Neutrophil (primary cell): ENCODE measurements around the gene OTUB1.

Source experiments
- H3K27ac ChIP-seq: fragments of 200-600 bp; sonication (generic); 2 replicates; pipeline ENCODE4 v1.5.1; 2016; ENCODE audit warnings: mild to moderate bottlenecking, moderate library complexity
- H3K27me3 ChIP-seq: fragments of 200-600 bp; sonication (generic); 2 replicates; pipeline ENCODE4 v1.6.0; 2016; ENCODE audit warnings: mild to moderate bottlenecking
- H3K36me3 ChIP-seq: fragments of 200-600 bp; sonication (generic); 2 replicates; pipeline ENCODE4 v1.5.1; 2017
- H3K4me1 ChIP-seq, 2 experiments: fragments of 200-600 bp in 1 of 2; sonication (generic) in 1 of 2; 1 replicate in 1 of 2; 2 replicates in 1 of 2; pipeline versions ENCODE4 v1.5.1 to v1.6.1; 2013 to 2016; ENCODE audit warnings: low read depth in 1 of 2, low read length in 1 of 2, mild to moderate bottlenecking in 1 of 2, moderate library complexity in 1 of 2; ENCODE audit not compliant: control insufficient read depth in 1 of 2, insufficient read depth in 1 of 2
- H3K4me3 ChIP-seq, 2 experiments: fragments of 200-600 bp in 1 of 2; sonication (generic) in 1 of 2; 1 replicate in 1 of 2; 2 replicates in 1 of 2; pipeline ENCODE4 v1.5.1; 2013 to 2016; ENCODE audit warnings: low read depth in 1 of 2, low read length in 1 of 2, mild to moderate bottlenecking in 1 of 2, moderate library complexity in 1 of 2
- H3K9me3 ChIP-seq: fragments of 200-600 bp; sonication (generic); 2 replicates; pipeline ENCODE4 v1.5.1; 2016
- TF ChIP-seq, protein P1 (sequence below): fragments of 200-600 bp; sonication (generic); IDR thresholded peaks from 2 replicates; pipeline ENCODE4 v1.5.1; 2016; ENCODE audit warnings: antibody characterized with exemption

The OTUB1 gene

DNA sequence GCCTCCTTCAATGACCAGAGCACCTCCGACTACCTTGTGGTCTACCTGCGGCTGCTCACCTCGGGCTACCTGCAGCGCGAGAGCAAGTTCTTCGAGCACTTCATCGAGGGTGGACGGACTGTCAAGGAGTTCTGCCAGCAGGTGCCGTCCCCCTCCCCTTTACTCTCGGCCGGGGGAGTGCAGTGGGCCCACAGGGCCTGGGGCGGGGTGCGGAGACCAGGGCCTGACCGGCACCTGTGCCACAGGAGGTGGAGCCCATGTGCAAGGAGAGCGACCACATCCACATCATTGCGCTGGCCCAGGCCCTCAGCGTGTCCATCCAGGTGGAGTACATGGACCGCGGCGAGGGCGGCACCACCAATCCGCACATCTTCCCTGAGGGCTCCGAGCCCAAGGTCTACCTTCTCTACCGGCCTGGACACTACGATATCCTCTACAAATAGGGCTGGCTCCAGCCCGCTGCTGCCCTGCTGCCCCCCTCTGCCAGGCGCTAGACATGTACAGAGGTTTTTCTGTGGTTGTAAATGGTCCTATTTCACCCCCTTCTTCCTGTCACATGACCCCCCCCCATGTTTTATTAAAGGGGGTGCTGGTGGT is 11.0 kb downstream of the OTUB1 start:
- Histone ChIP-seq H3K36me3 (peaks cover 67% of the 10 kb centered on the region), H3K9me3 (no peaks in the 10 kb centered on the region), H3K4me1 (peaks cover 26 to 33% of the 10 kb centered on the region in 2 experiments), H3K4me3 (no peak overlapping the region), H3K27ac (no peak overlapping the region), H3K27me3 (peaks cover 41% of the 10 kb centered on the region)
- TF ChIP-seq, protein P1, sequence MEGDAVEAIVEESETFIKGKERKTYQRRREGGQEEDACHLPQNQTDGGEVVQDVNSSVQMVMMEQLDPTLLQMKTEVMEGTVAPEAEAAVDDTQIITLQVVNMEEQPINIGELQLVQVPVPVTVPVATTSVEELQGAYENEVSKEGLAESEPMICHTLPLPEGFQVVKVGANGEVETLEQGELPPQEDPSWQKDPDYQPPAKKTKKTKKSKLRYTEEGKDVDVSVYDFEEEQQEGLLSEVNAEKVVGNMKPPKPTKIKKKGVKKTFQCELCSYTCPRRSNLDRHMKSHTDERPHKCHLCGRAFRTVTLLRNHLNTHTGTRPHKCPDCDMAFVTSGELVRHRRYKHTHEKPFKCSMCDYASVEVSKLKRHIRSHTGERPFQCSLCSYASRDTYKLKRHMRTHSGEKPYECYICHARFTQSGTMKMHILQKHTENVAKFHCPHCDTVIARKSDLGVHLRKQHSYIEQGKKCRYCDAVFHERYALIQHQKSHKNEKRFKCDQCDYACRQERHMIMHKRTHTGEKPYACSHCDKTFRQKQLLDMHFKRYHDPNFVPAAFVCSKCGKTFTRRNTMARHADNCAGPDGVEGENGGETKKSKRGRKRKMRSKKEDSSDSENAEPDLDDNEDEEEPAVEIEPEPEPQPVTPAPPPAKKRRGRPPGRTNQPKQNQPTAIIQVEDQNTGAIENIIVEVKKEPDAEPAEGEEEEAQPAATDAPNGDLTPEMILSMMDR, result no peak

DNA sequence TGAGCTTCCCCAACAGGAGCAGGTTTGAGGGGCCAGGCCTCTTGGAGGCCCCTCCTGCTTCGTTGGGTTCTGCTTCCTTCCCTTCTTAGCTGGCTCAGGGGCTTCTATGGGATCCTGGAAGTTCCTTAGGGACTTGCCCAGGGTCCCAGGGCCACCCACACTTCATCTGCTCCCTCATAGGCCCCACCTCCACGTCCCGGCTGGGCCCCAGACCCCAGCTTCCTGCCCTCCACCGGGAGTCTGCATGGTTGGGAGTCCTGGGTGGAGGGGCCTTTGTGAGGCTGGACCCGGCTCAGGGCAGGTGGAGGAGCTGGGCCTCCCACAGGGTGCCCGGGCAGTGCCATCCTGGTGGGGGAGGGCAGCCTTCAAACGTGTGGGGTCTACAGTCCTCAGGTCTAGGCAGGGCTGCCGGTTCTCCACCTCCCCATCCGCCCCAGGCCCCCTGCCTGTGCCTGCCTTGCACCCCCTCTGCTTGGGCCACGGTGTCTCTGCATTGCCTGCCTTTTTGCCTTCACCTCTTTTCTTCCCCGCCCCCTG is 11.6 kb downstream of the OTUB1 start:
- peaks cover 48% of the 10 kb centered on the region for H3K27me3 ChIP-seq
- no peak overlapping the region for H3K27ac ChIP-seq
- peaks cover 28 to 36% of the 10 kb centered on the region in 2 experiments for H3K4me1 ChIP-seq
- H3K4me3 ChIP-seq, result no peak overlapping the region
- TF ChIP-seq, protein P1, result no peak
- peaks cover 60% of the 10 kb centered on the region for H3K36me3 ChIP-seq
- no peaks in the 10 kb centered on the region for H3K9me3 ChIP-seq

DNA sequence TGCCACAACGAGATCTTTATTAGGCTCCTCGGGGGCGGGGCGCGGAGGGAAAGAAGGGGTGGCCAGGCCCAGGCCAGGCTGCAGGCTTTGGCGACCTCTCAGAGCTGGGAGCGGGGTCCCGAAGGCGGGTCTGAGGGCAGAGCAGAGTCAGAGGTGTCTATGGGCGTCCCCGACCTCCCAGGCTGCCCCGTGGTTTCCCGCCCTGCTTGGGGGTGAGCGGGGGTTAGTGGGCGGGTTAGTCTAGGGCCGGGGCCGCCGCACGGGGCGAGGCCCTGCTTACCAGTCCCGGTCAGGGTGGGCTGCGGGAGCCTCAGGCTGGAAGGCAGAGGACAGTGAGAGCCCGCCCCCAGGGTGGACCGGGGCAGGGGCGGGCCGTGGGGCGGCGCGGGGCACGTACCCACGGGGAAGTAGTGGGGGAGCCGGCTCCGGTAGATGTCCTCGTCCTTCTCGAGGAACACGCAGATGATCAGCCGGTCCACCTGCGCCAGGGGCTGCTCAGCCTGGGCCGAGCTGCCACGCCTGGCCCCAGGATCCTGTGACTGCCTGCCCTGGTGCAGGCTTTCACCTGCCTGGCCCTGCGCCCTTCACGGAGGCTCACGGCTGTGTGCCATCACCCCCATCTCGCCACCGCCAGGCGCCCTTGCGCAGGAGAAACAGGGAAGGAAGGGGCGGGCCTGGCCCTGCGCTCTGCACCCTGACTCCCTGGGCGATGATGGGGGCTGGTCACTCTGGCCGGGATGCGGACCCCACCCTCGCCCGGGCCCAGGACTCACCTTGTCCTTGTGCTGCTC is 12.5 kb downstream of the OTUB1 start:
- Histone ChIP-seq H3K27ac (no peak overlapping the region), H3K27me3 (peaks cover 57% of the 10 kb centered on the region), H3K4me3 (peak overlapping the region; percentile 53 to 60), H3K9me3 (no peaks in the 10 kb centered on the region), H3K36me3 (peaks cover 55% of the 10 kb centered on the region), H3K4me1 (peaks cover 28 to 36% of the 10 kb centered on the region in 2 experiments)
- TF ChIP-seq, protein P1, result no peak

DNA sequence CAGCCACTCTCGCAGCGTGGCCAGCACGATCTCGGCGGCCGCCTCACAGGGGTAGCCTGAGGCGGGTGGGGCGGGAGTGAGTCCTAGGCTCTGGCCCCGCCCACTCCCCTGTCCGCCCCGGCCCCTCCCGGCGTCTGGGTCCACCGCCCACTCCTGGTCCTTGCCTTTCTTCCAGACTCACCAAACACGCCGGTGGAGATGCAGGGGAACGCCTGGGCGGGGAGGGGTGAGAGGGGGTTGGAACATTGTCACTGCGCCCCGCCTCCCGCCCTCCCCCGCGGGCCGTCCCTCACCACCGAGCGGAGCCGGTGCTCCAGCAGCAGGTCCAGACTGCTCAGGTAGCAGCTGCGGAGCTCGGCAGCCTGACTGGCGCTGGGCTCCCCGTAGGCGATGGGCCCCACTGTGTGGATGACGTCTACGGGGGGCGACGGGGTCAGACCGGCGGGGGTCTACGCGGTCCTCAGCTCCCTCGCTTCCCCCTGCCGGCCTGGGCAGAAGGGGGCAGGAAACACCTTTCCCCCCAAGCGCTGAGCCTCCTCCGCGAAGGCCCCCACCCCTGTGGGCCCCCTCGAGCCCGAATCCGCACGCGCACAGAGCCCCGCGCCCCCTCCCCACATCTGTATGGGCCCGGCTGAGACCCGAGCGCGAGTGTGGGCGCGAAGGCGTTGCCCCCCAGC is 13.2 kb downstream of the OTUB1 start:
- peaks cover 28 to 36% of the 10 kb centered on the region in 2 experiments for H3K4me1 ChIP-seq
- TF ChIP-seq, protein P1, result no peak
- H3K27me3 ChIP-seq, result peaks cover 64% of the 10 kb centered on the region
- peak overlapping the region; percentile 53 to 60 for H3K4me3 ChIP-seq
- no peaks in the 10 kb centered on the region for H3K9me3 ChIP-seq
- no peak overlapping the region for H3K27ac ChIP-seq
- peaks cover 47% of the 10 kb centered on the region for H3K36me3 ChIP-seq

DNA sequence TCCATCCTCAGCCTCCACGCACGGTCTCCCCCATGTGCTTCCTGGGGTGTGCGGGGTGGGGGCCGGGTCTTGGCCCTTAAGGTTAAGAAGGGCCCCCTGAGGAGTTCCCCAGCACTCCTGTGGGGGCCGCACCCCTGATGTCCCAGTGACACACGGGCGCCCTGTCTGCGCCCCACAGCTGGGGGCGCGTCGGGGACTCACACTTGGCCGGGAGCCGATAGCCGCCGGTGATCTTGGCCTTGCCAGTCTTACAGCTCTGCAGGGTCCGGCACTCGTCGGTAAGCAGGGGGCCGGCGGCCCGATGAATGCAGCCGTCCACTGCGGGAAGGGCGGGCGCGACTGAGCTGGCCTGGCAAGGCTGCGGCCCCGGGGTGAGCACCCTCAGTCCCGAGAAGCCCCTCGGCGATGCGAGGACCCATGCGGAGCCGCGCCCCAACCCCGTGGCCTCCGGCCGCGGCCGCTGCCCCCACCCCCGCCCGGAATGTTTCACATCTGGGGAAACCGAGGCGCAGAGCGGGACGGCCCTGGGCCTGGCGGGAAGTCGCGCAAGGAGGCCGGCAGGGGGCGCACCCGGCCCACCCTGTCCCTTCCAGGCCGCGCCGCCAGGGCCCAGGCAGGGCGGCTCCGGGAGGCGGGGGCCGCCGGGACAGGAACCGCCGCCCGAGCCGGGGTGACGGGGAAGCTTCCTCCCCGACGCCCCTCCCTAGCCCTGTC is 13.9 kb downstream of the OTUB1 start:
- Histone ChIP-seq H3K4me3 (peak overlapping the region; percentile 29 to 60), H3K36me3 (peaks cover 40% of the 10 kb centered on the region), H3K9me3 (no peaks in the 10 kb centered on the region), H3K27me3 (peaks cover 71% of the 10 kb centered on the region), H3K4me1 (peaks cover 28 to 36% of the 10 kb centered on the region in 2 experiments), H3K27ac (no peak overlapping the region)
- TF ChIP-seq, protein P1, result peak; percentile 70
